8988T (cell line): ENCODE measurements around the gene CRKL.

Source experiments
- DNase-seq: peaks from one replicate; pipeline ENCODE4 v3.0.0; 2011

The CRKL gene

GRCh38 chr22:20997536-20998257 lies 80.5 kb downstream of the CRKL start:
- DNase-seq, result no peak

- no peak for DNase-seq
Observed at GRCh38 chr22:20998411-20999336, 81.5 kb downstream of the CRKL start.

- no peak for DNase-seq
Observed at GRCh38 chr22:20999350-21000206, 82.4 kb downstream of the CRKL start.

GRCh38 chr22:21000207-21000986 lies 83.2 kb downstream of the CRKL start:
- no peak for DNase-seq

- no peak for DNase-seq
Observed at GRCh38 chr22:21000987-21001600, 83.9 kb downstream of the CRKL start.

GRCh38 chr22:21001601-21002325 lies 84.6 kb downstream of the CRKL start, which contains the start of gene THAP7:
TSS of gene THAP7 (minus strand) at chr22:21002118. CDS start at chr22:21001911, 207 bp downstream.
- peak; percentile 77 for DNase-seq
